A549 (cell line): ENCODE data around the gene INA. TPM values are rescaled to one million over a fixed set of nuclear protein-coding genes. Genes with fewer than 3 reads are reported as not detected.

ENCODE experiments used
- ATAC-seq, 2 experiments: fragments of 200-7000 bp in 1 of 2; fragments of >200 bp in 1 of 2; cut with Nextera tagmentation in 1 of 2; cut with Tn5 transposase in 1 of 2; 3 replicates each; pipeline versions ENCODE4 v1.8.0 to v1.9.1; 2018 to 2020; ENCODE audit warnings: mild to moderate bottlenecking in 1 of 2, moderate library complexity in 1 of 2
- CTCF ChIA-PET: fragments of 300-600 bp; sonication (Branson Sonifier 250); formaldehyde crosslinking; extraction: SDS; loops from one replicate; lab custom pipeline; 2021; ENCODE audit warnings: antibody characterized with exemption, inconsistent platforms; lab: Yijun Ruan, JAX
- POLR2A ChIA-PET: fragments of 350-600 bp; formaldehyde crosslinking; extraction: SDS; loops from one replicate; lab custom pipeline; 2021; ENCODE audit warnings: antibody characterized with exemption, inconsistent platforms; lab: Yijun Ruan, JAX
- DNase-seq, 2 experiments: peaks; one replicate each; pipeline versions ENCODE4 v3.0.0 to v3.0.0-alpha.2; 2011 to 2016; ENCODE audit warnings: low read depth in 1 of 2, low spot score in 1 of 2
- FAIRE-seq: peaks from 2 replicates; lab custom pipeline; 2011; peaks lifted over from hg19 to GRCh38; lab: Jason Lieb, UNC
- H3K27ac ChIP-seq, 2 experiments: fragments of >200 bp; sonication (Bioruptor Twin); formaldehyde crosslinking; 3 replicates each; pipeline ENCODE4 v1.5.1; 2016 to 2017
- H3K4me1 ChIP-seq: fragments of >200 bp; sonication (Bioruptor Twin); formaldehyde crosslinking; 3 replicates; pipeline ENCODE4 v1.6.1; 2016
- H3K4me2 ChIP-seq: fragments of >200 bp; sonication (Bioruptor Twin); formaldehyde crosslinking; 3 replicates; pipeline ENCODE4 v1.6.1; 2016
- H3K4me3 ChIP-seq: fragments of >200 bp; sonication (Bioruptor Twin); formaldehyde crosslinking; 3 replicates; pipeline ENCODE4 v1.5.1; 2016
- H3K9me3 ChIP-seq: fragments of >200 bp; sonication (Bioruptor Twin); formaldehyde crosslinking; 3 replicates; pipeline ENCODE4 v1.6.1; 2016
- HDAC2 ChIP-seq: fragments of 200-600 bp; sonication (generic); IDR thresholded peaks from 2 replicates; pipeline ENCODE4 v1.6.1; 2016
- MAFK ChIP-seq: fragments of 450-650 bp; IDR thresholded peaks from 2 replicates; pipeline ENCODE4 v1.6.1; 2014; ENCODE audit not compliant: partially characterized antibody
- WGBS: methylation state at CpG from one replicate; pipeline ENCODE4 v1.1.6; 2017; ENCODE audit errors: missing lambda C conversion rate; 5-methylcytosine and 5-hydroxymethylcytosine counted together
- polyA plus RNA-seq, 4 experiments: library from polyadenylated mRNA; depleted of rRNA in 3 of 4; stranded (reverse); fragments of >200 nt; fragmentation: RNase III in 1 of 4; extraction: RNeasy Plus Mini Kit Qiagen cat#74134 plus additional on column Dnase treatment in 1 of 4; gene quantifications; 2 replicates in 3 of 4; 3 replicates in 1 of 4; pipeline ENCODE4 v1.2.3, GENCODE V29; 2011 to 2017
- small RNA-seq, 6 experiments: library from RNA; depleted of rRNA; stranded (forward); fragments of <200 nt; gene quantifications; one replicate each; pipeline ENCODE3, GENCODE V24; 2012

The INA gene
- polyA plus RNA-seq, 2 of the 4 experiments (the other 2 are of a cell fraction) = 20.9 to 30.2 TPM

- CTCF ChIA-PET = no interaction called here
- WGBS = 89% methylated on average over 4 of the region's 4 CpGs
- no peak for DNase-seq
Measured at GRCh38 chr10:103336370-103336769, 59.4 kb downstream of the INA start.

More at GRCh38 chr10:103336370-103336769, 59.4 kb downstream of the INA start:
- FAIRE-seq (no peak), ATAC-seq (no peak)
- Histone ChIP-seq H3K4me1 (no peaks in the 10 kb centered on the region), H3K4me2 (no peak overlapping the region), H3K4me3 (no peak overlapping the region), H3K27ac (no peak overlapping the region), H3K9me3 (no peaks in the 10 kb centered on the region)
- POLR2A ChIA-PET = no interaction called here
- no peak for TF ChIP-seq HDAC2
- peak; percentile 66 for TF ChIP-seq MAFK

Small RNAs within 50 kb of the gene (small RNA-seq; reads per million reads assigned to genes)
- gene RNU11-3P = 0 reads per million in 6 experiments

Other genes starting within 250 kb of the INA start
- gene NT5C2, start 83.9 kb upstream of the INA start, polyA plus RNA-seq (2011; rRNA removed) = 163 and 177 TPM in 2 replicates
- gene NT5C2, start 83.9 kb upstream of the INA start, polyA plus RNA-seq (2017; fragmentation: RNase III; extraction: RNeasy Plus Mini Kit Qiagen cat#74134 plus additional on column Dnase treatment) = 81.8 to 89.4 TPM (median 86.4 TPM) in 3 replicates
- gene RPEL1, start 31.3 kb upstream of the INA start, polyA plus RNA-seq (2011; rRNA removed) = 0.12 and 0.34 TPM in 2 replicates
- 0.13 to 0.20 TPM (median 0.16 TPM) in 3 replicates for gene RPEL1, start 31.3 kb upstream of the INA start, polyA plus RNA-seq (2017; fragmentation: RNase III; extraction: RNeasy Plus Mini Kit Qiagen cat#74134 plus additional on column Dnase treatment)
- gene PCGF6, start 74.0 kb downstream of the INA start, polyA plus RNA-seq (2011; rRNA removed) = 11.8 and 17.6 TPM in 2 replicates
- 11.3 to 13.6 TPM (median 11.8 TPM) in 3 replicates for gene PCGF6, start 74.0 kb downstream of the INA start, polyA plus RNA-seq (2017; fragmentation: RNase III; extraction: RNeasy Plus Mini Kit Qiagen cat#74134 plus additional on column Dnase treatment)
- 4.1 and 5.3 TPM in 2 replicates for gene TAF5, start 90.8 kb downstream of the INA start, polyA plus RNA-seq (2011; rRNA removed)
- gene TAF5, start 90.8 kb downstream of the INA start, polyA plus RNA-seq (2017; fragmentation: RNase III; extraction: RNeasy Plus Mini Kit Qiagen cat#74134 plus additional on column Dnase treatment) = 3.6 to 4.1 TPM (median 3.9 TPM) in 3 replicates
- 492 and 504 TPM in 2 replicates for gene ATP5MK, start 119.3 kb downstream of the INA start, polyA plus RNA-seq (2011; rRNA removed)
- gene ATP5MK, start 119.3 kb downstream of the INA start, polyA plus RNA-seq (2017; fragmentation: RNase III; extraction: RNeasy Plus Mini Kit Qiagen cat#74134 plus additional on column Dnase treatment) = 648 to 682 TPM (median 679 TPM) in 3 replicates
- gene PDCD11, start 119.5 kb downstream of the INA start, polyA plus RNA-seq (2011; rRNA removed) = 32.6 and 37.5 TPM in 2 replicates
- gene PDCD11, start 119.5 kb downstream of the INA start, polyA plus RNA-seq (2017; fragmentation: RNase III; extraction: RNeasy Plus Mini Kit Qiagen cat#74134 plus additional on column Dnase treatment) = 23.5 to 30.8 TPM (median 26.2 TPM) in 3 replicates
- gene CALHM2, start 175.2 kb downstream of the INA start, polyA plus RNA-seq (2011; rRNA removed) = 2.5 and 3.6 TPM in 2 replicates
- gene CALHM2, start 175.2 kb downstream of the INA start, polyA plus RNA-seq (2017; fragmentation: RNase III; extraction: RNeasy Plus Mini Kit Qiagen cat#74134 plus additional on column Dnase treatment) = 1.9 to 2.7 TPM (median 2.6 TPM) in 3 replicates
- gene CALHM1, start 181.8 kb downstream of the INA start, polyA plus RNA-seq (2011; rRNA removed) = not detected in 2 replicates
- not detected in 3 replicates for gene CALHM1, start 181.8 kb downstream of the INA start, polyA plus RNA-seq (2017; fragmentation: RNase III; extraction: RNeasy Plus Mini Kit Qiagen cat#74134 plus additional on column Dnase treatment)
- 0.08 and 0.17 TPM in 2 replicates for gene CALHM3, start 202.1 kb downstream of the INA start, polyA plus RNA-seq (2011; rRNA removed)
- gene CALHM3, start 202.1 kb downstream of the INA start, polyA plus RNA-seq (2017; fragmentation: RNase III; extraction: RNeasy Plus Mini Kit Qiagen cat#74134 plus additional on column Dnase treatment) = 0.09 to 0.21 TPM (median 0.17 TPM) in 3 replicates
- gene NEURL1, start 216.6 kb downstream of the INA start, polyA plus RNA-seq (2011; rRNA removed) = 0.06 and 0.09 TPM in 2 replicates
- gene NEURL1, start 216.6 kb downstream of the INA start, polyA plus RNA-seq (2017; fragmentation: RNase III; extraction: RNeasy Plus Mini Kit Qiagen cat#74134 plus additional on column Dnase treatment) = 0.12 to 0.37 TPM (median 0.26 TPM) in 3 replicates